H1 (cell line): ENCODE results near the gene WIPF1. TPM values are rescaled to one million over a fixed set of nuclear protein-coding genes. Genes with fewer than 3 reads are reported as not detected.

Source experiments
- CBX8 ChIP-seq: fragments of 300-800, 300-1000 bp; sonication (generic); IDR thresholded peaks from 2 replicates; pipeline ENCODE4 v1.7.1; 2016; ENCODE audit warnings: low read depth, low read length, borderline replicate concordance
- CHD7 ChIP-seq: fragments of 300-600 bp; sonication (generic); IDR thresholded peaks from 2 replicates; pipeline ENCODE4 v1.7.1; 2012; ENCODE audit warnings: low read length, moderate library complexity, mild to moderate bottlenecking, inconsistent platforms; ENCODE audit not compliant: insufficient replicate concordance
- EP300 ChIP-seq, 2 experiments: IDR thresholded peaks; 1 replicate in 1 of 2; 2 replicates in 1 of 2; pipeline ENCODE4 v1.6.1; 2011 to 2012; ENCODE audit warnings: low read depth in 2 of 2, low read length in 2 of 2, mild to moderate bottlenecking in 2 of 2, borderline replicate concordance in 1 of 2, inconsistent platforms in 1 of 2, moderate library complexity in 1 of 2
- FOSL1 ChIP-seq: IDR thresholded peaks from 2 replicates; pipeline ENCODE4 v1.6.1; 2011; ENCODE audit warnings: mild to moderate bottlenecking, low read depth, low read length, moderate library complexity; ENCODE audit not compliant: insufficient read depth
- HDAC6 ChIP-seq: IDR thresholded peaks from one replicate; pipeline ENCODE4 v1.7.1; 2012; ENCODE audit warnings: low read depth, mild to moderate bottlenecking, inconsistent platforms, low read length, moderate library complexity
- NRF1 ChIP-seq: IDR thresholded peaks from 2 replicates; pipeline ENCODE4 v1.6.1; 2011; ENCODE audit warnings: mild to moderate bottlenecking, low read depth, low read length, improper control_type of control experiment
- RXRA ChIP-seq: IDR thresholded peaks from 2 replicates; pipeline ENCODE4 v1.6.1; 2011; ENCODE audit warnings: low read depth, mild to moderate bottlenecking, low read length, moderate library complexity; ENCODE audit not compliant: insufficient read depth
- polyA plus RNA-seq, 7 experiments: library from polyadenylated mRNA; depleted of rRNA in 3 of 7; stranded (reverse) in 5 of 7; unstranded in 2 of 7; fragments of >200 nt in 5 of 7; fragments of 200-250 nt in 2 of 7; gene quantifications; 1 replicate in 5 of 7; 2 replicates in 1 of 7; 4 replicates in 1 of 7; pipeline versions ENCODE4 v1.2.1 to v1.2.3, GENCODE V29; 2011 to 2013; ENCODE audit warnings: missing spikeins in 2 of 7, mixed read lengths in 2 of 7
- total RNA-seq: library from RNA; stranded (reverse); fragmentation: NEBNext Ultra II Directional; extraction: Animal tissue kit (Norgen Biotek cat#: 25700); gene quantifications from 2 replicates; pipeline ENCODE4 v1.2.1, GENCODE V29; 2021

Gene WIPF1
- total and polyA plus RNA-seq, 2 of the 8 experiments (the other 6 are each of a cell fraction or from before 2014, with no cell fraction given), result 4.7 to 5.2 TPM

- TF ChIP-seq CHD7 (no peak), EP300 (IDR thresholded peaks at IDR 0.05; ENCODE audit: borderline replicate concordance in 1 of 2, low read depth in 2 of 2, low read length in 2 of 2) (no peak), CBX8 (no peak), HDAC6 (no peak), RXRA (no peak), NRF1 (no peak), FOSL1 (no peak)
Measured at GRCh38 chr2:174575124-174575776, 22.4 kb downstream of the WIPF1 start (continued).
